ENCODE results near the gene RBFOX1. TPM values are rescaled to one million over a fixed set of nuclear protein-coding genes. Genes with fewer than 3 reads are reported as not detected.

The RBFOX1 gene
- total RNA-seq, 4 donors from 2014 or later = 0.40 to 0.98 TPM; not detected in 2

DNA sequence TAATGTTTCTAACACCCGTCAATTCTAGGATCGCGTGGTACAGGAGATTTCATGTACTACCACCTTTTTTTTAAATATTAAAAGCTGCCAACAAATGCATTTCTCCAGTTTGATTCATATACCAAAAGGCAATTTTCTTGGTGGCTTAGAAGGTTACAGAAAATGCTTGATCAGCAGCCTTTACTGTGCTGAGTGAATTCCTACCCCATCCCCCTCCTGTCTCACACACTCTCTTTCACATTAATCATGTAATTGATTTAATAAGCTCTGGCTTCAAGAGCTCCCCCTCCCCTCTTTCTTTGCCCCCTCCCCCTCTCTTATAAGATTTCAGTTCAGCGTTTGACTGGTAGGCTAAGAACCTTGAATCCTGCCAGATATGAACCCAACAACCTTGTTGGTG, 110.5 kb downstream of the RBFOX1 start:
- WGBS, 2 donors = 80 to 83% methylated on average over 4 of the region's 4 CpGs
- intact Hi-C loops (cut with DNase I) = no loop called here
- DNase-seq = no peak
- Histone ChIP-seq H3K27ac (no peak overlapping the region), H3K9me3 (no peaks in the 10 kb centered on the region), H3K4me3 (replicated peaks in 1 of 3) (no peak overlapping the region), H3K4me1 (no peaks in the 10 kb centered on the region), H3K27me3 (no peaks in the 10 kb centered on the region), H3K36me3 (no peaks in the 10 kb centered on the region)
- TF ChIP-seq POLR2A (IDR thresholded peaks at IDR 0.05) = no peak
- TF ChIP-seq, protein P1, sequence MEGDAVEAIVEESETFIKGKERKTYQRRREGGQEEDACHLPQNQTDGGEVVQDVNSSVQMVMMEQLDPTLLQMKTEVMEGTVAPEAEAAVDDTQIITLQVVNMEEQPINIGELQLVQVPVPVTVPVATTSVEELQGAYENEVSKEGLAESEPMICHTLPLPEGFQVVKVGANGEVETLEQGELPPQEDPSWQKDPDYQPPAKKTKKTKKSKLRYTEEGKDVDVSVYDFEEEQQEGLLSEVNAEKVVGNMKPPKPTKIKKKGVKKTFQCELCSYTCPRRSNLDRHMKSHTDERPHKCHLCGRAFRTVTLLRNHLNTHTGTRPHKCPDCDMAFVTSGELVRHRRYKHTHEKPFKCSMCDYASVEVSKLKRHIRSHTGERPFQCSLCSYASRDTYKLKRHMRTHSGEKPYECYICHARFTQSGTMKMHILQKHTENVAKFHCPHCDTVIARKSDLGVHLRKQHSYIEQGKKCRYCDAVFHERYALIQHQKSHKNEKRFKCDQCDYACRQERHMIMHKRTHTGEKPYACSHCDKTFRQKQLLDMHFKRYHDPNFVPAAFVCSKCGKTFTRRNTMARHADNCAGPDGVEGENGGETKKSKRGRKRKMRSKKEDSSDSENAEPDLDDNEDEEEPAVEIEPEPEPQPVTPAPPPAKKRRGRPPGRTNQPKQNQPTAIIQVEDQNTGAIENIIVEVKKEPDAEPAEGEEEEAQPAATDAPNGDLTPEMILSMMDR (IDR thresholded peaks at IDR 0.05) = no peak

GRCh38 chr16:7443648-7444365, 111.2 kb downstream of the RBFOX1 start:
- intact Hi-C loops (cut with DNase I) = no loop called here
- no peak for TF ChIP-seq POLR2A (IDR thresholded peaks at IDR 0.05)
- TF ChIP-seq, protein P1 (IDR thresholded peaks at IDR 0.05) = no peak
- no peak for DNase-seq
- Histone ChIP-seq H3K4me3 (replicated peaks in 1 of 3) (no peak overlapping the region), H3K4me1 (no peaks in the 10 kb centered on the region), H3K36me3 (no peaks in the 10 kb centered on the region), H3K9me3 (no peaks in the 10 kb centered on the region), H3K27ac (no peak overlapping the region), H3K27me3 (no peaks in the 10 kb centered on the region)
- 81% methylated on average over 11 of the region's 11 CpGs for WGBS, 2 donors

DNA sequence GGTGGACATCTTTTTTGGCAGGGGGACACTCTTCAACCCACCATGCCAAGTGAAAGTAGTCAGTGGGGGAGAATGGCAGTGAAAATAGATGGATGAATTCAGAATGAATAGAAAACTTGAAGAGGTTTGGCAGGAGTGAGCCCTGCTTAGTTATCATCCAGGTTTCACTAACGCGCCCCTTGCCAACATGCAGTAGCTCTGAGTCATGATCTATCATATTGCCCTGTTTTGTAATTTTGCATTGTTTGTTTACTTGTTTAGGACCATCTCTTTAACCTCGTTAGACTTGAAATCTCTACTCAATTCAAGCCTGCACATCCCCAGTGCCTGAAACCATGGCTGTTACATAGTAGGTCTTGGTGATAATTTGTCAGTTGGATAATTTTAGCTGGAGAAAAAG, 116.7 kb downstream of the RBFOX1 start:
- no peak for DNase-seq
- no peak overlapping the region for H3K27ac ChIP-seq
- H3K27me3 ChIP-seq = no peaks in the 10 kb centered on the region
- no peaks in the 10 kb centered on the region for H3K4me1 ChIP-seq
- intact Hi-C loops (cut with DNase I) = no loop called here
- no peak overlapping the region for H3K4me3 ChIP-seq (replicated peaks in 1 of 3)
- TF ChIP-seq, protein P1 (IDR thresholded peaks at IDR 0.05) = no peak
- no peak for TF ChIP-seq POLR2A (IDR thresholded peaks at IDR 0.05)
- 90 to 91% methylated on average over 3 of the region's 3 CpGs for WGBS, 2 donors
- no peaks in the 10 kb centered on the region for H3K9me3 ChIP-seq
- no peaks in the 10 kb centered on the region for H3K36me3 ChIP-seq

GRCh38 chr16:7449808-7450207, 117.2 kb downstream of the RBFOX1 start:
- no peaks in the 10 kb centered on the region for H3K9me3 ChIP-seq
- TF ChIP-seq POLR2A (IDR thresholded peaks at IDR 0.05) = no peak
- TF ChIP-seq, protein P1 (IDR thresholded peaks at IDR 0.05) = no peak
- WGBS, 2 donors = 86 to 89% methylated on average over 7 of the region's 7 CpGs
- intact Hi-C loops (cut with DNase I) = no loop called here
- DNase-seq = no peak
- H3K27ac ChIP-seq = no peak overlapping the region
- no peaks in the 10 kb centered on the region for H3K27me3 ChIP-seq
- H3K36me3 ChIP-seq = no peaks in the 10 kb centered on the region
- no peak overlapping the region for H3K4me3 ChIP-seq (replicated peaks in 1 of 3)
- no peaks in the 10 kb centered on the region for H3K4me1 ChIP-seq

DNA sequence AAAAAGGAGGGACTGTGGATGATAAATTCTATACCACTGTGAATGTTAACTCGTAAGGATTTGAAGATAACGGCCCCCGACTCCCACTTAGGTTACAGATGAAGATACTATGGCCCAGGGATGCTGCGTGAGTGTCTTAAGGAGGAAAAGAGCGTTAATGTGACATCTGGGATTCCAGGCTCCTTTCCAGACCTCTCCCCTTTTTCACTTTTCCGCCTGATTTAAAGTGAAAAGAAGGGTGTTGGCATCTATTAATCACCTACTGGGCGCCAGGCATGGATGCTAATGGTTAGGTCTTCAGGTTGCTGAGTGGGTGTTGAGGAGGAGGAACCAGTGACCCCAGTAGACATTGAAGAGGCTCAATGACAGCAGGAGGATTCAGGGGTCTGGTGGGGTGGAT, 117.8 kb downstream of the RBFOX1 start:
- no peaks in the 10 kb centered on the region for H3K27me3 ChIP-seq
- no peaks in the 10 kb centered on the region for H3K4me1 ChIP-seq
- no peaks in the 10 kb centered on the region for H3K36me3 ChIP-seq
- intact Hi-C loops (cut with DNase I) = no loop called here
- H3K9me3 ChIP-seq = no peaks in the 10 kb centered on the region
- DNase-seq = no peak
- H3K4me3 ChIP-seq (replicated peaks in 1 of 3) = no peak overlapping the region
- no peak overlapping the region for H3K27ac ChIP-seq
- 81 to 87% methylated on average over 7 of the region's 7 CpGs for WGBS, 2 donors
- TF ChIP-seq, protein P1 (IDR thresholded peaks at IDR 0.05) = no peak
- TF ChIP-seq POLR2A (IDR thresholded peaks at IDR 0.05) = no peak
